ENCODE measurements around the gene PAPPA2. TPM values are rescaled to one million over a fixed set of nuclear protein-coding genes. Genes with fewer than 3 reads are reported as not detected.

Gene PAPPA2
- total and polyA plus RNA-seq, 2 donors (not counting 1 experiment from before 2014, with no cell fraction given): not detected

DNA sequence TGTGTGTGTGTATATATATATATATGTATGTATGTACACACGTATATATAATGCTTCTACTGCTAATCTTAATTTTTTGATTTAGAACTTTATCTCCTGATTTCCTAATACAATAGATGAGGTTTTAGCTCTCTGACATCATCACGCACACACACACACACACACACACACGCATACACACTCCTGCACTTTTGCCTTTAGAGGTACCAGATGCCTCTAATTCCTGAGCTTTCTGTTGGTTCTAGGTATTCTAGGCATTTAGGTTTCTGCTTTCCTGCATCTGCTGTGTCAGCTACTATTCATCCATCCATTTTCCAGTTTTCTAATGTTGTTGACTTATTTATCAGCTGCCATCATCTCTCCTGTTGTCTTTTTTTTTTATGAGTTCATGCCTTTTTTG, 353.3 kb downstream of the PAPPA2 start:
- Histone ChIP-seq H4K20me1 (ENCODE audit: control insufficient read depth, insufficient read depth, low read length, poor library complexity, severe bottlenecking) (no peaks in the 10 kb centered on the region), H3K4me2 (replicated peaks; ENCODE audit: low read depth, low read length, poor library complexity, severe bottlenecking) (no peak overlapping the region), H3K27ac (ENCODE audit: low read length in 2 of 2) (no peak overlapping the region), H2AFZ (ENCODE audit: insufficient read depth, low read depth, low read length, poor library complexity, severe bottlenecking) (no peak overlapping the region), H3K4me3 (ENCODE audit: control extremely low read depth in 1 of 5, extremely low read depth in 1 of 5, insufficient read depth in 1 of 5, low read depth in 2 of 5, low read length in 4 of 5) (no peak overlapping the region), H3K9me3 (ENCODE audit: control extremely low read depth in 1 of 3, control insufficient read depth in 2 of 3, insufficient read depth in 1 of 3, low read length in 2 of 3) (no peaks in the 10 kb centered on the region), H3K9ac (ENCODE audit: low read length) (no peak overlapping the region), H3K36me3 (replicated peaks in 1 of 2; ENCODE audit: control extremely low read depth in 1 of 2, control insufficient read depth in 1 of 2, extremely low read depth in 1 of 2, insufficient read depth in 2 of 2, low read length in 1 of 2) (no peaks in the 10 kb centered on the region), H3K4me1 (ENCODE audit: control insufficient read depth in 2 of 2, insufficient read depth in 2 of 2, low read length in 2 of 2) (no peaks in the 10 kb centered on the region), H3K27me3 (replicated peaks in 1 of 4; ENCODE audit: control extremely low read depth in 1 of 4, control insufficient read depth in 3 of 4, insufficient read depth in 4 of 4, low read length in 3 of 4) (peaks cover 0 to 5% (median 0%) of the 10 kb centered on the region in 4 experiments), H3K79me2 (ENCODE audit: control insufficient read depth, insufficient read depth, low read length) (no peaks in the 10 kb centered on the region)
- no peaks in the 10 kb centered on the region for H3K27me3 Mint-ChIP-seq
- DNase-seq (no peak), ATAC-seq (ENCODE audit: low read depth) (no peak)
- WGBS (ENCODE audit: insufficient coverage): no CpG with 5 or more reads among the region's 3 CpGs
- ChIA-PET POLR2A (no interaction called here), CTCF (no interaction called here)
- no peak overlapping the region for H3K27ac Mint-ChIP-seq
- no peaks in the 10 kb centered on the region for H3K4me1 Mint-ChIP-seq
- intact Hi-C loops (cut with micrococcal nuclease): no loop called here
- no peak for TF ChIP-seq EZH2 (IDR thresholded peaks at IDR 0.05; ENCODE audit: borderline replicate concordance, insufficient read depth, low read depth, low read length, poor library complexity, severe bottlenecking)
- TF ChIP-seq, protein P1, sequence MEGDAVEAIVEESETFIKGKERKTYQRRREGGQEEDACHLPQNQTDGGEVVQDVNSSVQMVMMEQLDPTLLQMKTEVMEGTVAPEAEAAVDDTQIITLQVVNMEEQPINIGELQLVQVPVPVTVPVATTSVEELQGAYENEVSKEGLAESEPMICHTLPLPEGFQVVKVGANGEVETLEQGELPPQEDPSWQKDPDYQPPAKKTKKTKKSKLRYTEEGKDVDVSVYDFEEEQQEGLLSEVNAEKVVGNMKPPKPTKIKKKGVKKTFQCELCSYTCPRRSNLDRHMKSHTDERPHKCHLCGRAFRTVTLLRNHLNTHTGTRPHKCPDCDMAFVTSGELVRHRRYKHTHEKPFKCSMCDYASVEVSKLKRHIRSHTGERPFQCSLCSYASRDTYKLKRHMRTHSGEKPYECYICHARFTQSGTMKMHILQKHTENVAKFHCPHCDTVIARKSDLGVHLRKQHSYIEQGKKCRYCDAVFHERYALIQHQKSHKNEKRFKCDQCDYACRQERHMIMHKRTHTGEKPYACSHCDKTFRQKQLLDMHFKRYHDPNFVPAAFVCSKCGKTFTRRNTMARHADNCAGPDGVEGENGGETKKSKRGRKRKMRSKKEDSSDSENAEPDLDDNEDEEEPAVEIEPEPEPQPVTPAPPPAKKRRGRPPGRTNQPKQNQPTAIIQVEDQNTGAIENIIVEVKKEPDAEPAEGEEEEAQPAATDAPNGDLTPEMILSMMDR (IDR thresholded peaks at IDR 0.05): no peak
- H3K9me3 Mint-ChIP-seq (ENCODE audit: insufficient read depth): no peaks in the 10 kb centered on the region
- H3K4me3 Mint-ChIP-seq: no peak overlapping the region

DNA sequence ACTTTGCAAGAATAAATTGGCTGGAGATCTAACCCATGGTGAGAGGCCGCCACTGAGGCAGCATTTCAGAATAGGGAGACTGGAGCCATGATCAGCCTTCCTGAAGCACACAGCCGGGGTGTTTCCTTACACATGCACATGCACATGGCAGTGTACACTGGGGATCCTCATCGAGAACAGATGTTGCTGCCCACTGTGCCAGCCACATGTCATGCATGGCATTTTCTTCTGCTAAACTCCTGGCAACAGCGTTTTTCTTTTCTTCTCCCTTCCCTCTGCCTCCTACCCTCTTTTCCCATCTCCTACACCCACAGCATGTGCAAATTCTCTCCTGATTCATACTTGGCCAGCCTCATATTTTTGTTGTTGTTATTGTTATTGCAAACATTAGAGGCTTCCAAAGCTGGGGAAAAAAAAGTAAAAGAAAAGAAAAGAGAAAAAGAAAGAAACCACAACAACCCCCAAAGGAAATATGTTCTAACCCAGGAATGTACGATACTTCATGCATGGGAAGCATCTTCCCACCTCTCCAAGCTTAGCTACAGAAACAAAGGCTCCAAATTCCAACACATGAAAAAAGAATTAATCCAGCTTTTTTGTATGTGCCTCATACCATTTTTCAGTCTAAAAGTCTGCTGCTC, 357.5 kb downstream of the PAPPA2 start:
- H3K36me3 ChIP-seq (replicated peaks in 1 of 2; ENCODE audit: control extremely low read depth in 1 of 2, control insufficient read depth in 1 of 2, extremely low read depth in 1 of 2, insufficient read depth in 2 of 2, low read length in 1 of 2): no peaks in the 10 kb centered on the region
- H4K20me1 ChIP-seq (ENCODE audit: control insufficient read depth, insufficient read depth, low read length, poor library complexity, severe bottlenecking): no peaks in the 10 kb centered on the region
- H2AFZ ChIP-seq (ENCODE audit: insufficient read depth, low read depth, low read length, poor library complexity, severe bottlenecking): no peak overlapping the region
- no peaks in the 10 kb centered on the region for H3K4me1 ChIP-seq (ENCODE audit: control insufficient read depth in 2 of 2, insufficient read depth in 2 of 2, low read length in 2 of 2)
- no peaks in the 10 kb centered on the region for H3K9me3 ChIP-seq (ENCODE audit: control extremely low read depth in 1 of 3, control insufficient read depth in 2 of 3, insufficient read depth in 1 of 3, low read length in 2 of 3)
- WGBS (ENCODE audit: insufficient coverage): 85% methylated on average over 5 of the region's 5 CpGs
- no peaks in the 10 kb centered on the region for H3K79me2 ChIP-seq (ENCODE audit: control insufficient read depth, insufficient read depth, low read length)
- intact Hi-C loops (cut with micrococcal nuclease): no loop called here
- no peak overlapping the region for H3K9ac ChIP-seq (ENCODE audit: low read length)
- ATAC-seq (ENCODE audit: low read depth) (no peak), DNase-seq (no peak)
- Mint-ChIP-seq H3K9me3 (ENCODE audit: insufficient read depth) (no peaks in the 10 kb centered on the region), H3K4me3 (no peak overlapping the region), H3K27me3 (peaks cover 6% of the 10 kb centered on the region), H3K27ac (no peak overlapping the region), H3K4me1 (no peaks in the 10 kb centered on the region)
- TF ChIP-seq, protein P1 (IDR thresholded peaks at IDR 0.05): no peak
- no peak for TF ChIP-seq EZH2 (IDR thresholded peaks at IDR 0.05; ENCODE audit: borderline replicate concordance, insufficient read depth, low read depth, low read length, poor library complexity, severe bottlenecking)
- POLR2A ChIA-PET: no interaction called here
- no peak overlapping the region for H3K4me2 ChIP-seq (replicated peaks; ENCODE audit: low read depth, low read length, poor library complexity, severe bottlenecking)
- H3K27me3 ChIP-seq (replicated peaks in 1 of 4; ENCODE audit: control extremely low read depth in 1 of 4, control insufficient read depth in 3 of 4, insufficient read depth in 4 of 4, low read length in 3 of 4): peaks cover 0 to 4% (median 0%) of the 10 kb centered on the region in 4 experiments
- H3K4me3 ChIP-seq (ENCODE audit: control extremely low read depth in 1 of 5, extremely low read depth in 1 of 5, insufficient read depth in 1 of 5, low read depth in 2 of 5, low read length in 4 of 5): no peak overlapping the region
- H3K27ac ChIP-seq (ENCODE audit: low read length in 2 of 2): no peak overlapping the region
- CTCF ChIA-PET: no interaction called here

All from B cell (primary cell).